H1 (cell line): ENCODE results near the gene MRPS25. TPM values are rescaled to one million over a fixed set of nuclear protein-coding genes. Genes with fewer than 3 reads are reported as not detected.
"Not testable (repeated sequence)": the region's sequence is repeated elsewhere in the genome, so short reads cannot be mapped to it uniquely, and the experiment has no call there.

Source experiments
- CTCF ChIA-PET: fragments of 300-600 bp; sonication (Branson Sonifier 250); formaldehyde crosslinking; loops from one replicate; lab custom pipeline; 2021; ENCODE audit not compliant: partially characterized antibody; lab: Charles Lee
- POLR2A ChIA-PET: fragments of 300-600 bp; sonication (Branson Sonifier 250); formaldehyde crosslinking; loops from one replicate; lab custom pipeline; 2021; ENCODE audit warnings: inconsistent platforms; ENCODE audit not compliant: partially characterized antibody; lab: Charles Lee
- DNase-seq, 2 experiments: peaks; one replicate each; pipeline versions ENCODE4 v3.0.0 to v3.0.0-alpha.2; 2010 to 2022; ENCODE audit warnings: low spot score in 2 of 2, low read depth in 1 of 2, mixed read lengths in 1 of 2
- FAIRE-seq: peaks from 2 replicates; lab custom pipeline; 2011; peaks lifted over from hg19 to GRCh38; lab: Jason Lieb, UNC
- H2AFZ ChIP-seq: 2 replicates; pipeline ENCODE4 v1.8.1; 2012; ENCODE audit warnings: low read length, inconsistent platforms
- H2AK5ac ChIP-seq: 2 replicates; pipeline ENCODE4 v1.6.1; 2013; ENCODE audit warnings: low read depth, low read length
- H2BK120ac ChIP-seq: replicated peaks from 2 replicates; pipeline ENCODE3; 2013; ENCODE audit warnings: low read depth, low read length, inconsistent platforms
- H2BK12ac ChIP-seq: 2 replicates; pipeline ENCODE4 v1.6.1; 2013; ENCODE audit warnings: low read depth, low read length
- H2BK15ac ChIP-seq: 2 replicates; pipeline ENCODE4 v1.6.1; 2013; ENCODE audit warnings: low read length
- H2BK20ac ChIP-seq: 2 replicates; pipeline ENCODE4 v1.6.1; 2013; ENCODE audit warnings: low read length
- H2BK5ac ChIP-seq: 2 replicates; pipeline ENCODE4 v1.6.1; 2013; ENCODE audit warnings: low read depth, low read length
- H3K14ac ChIP-seq: 2 replicates; pipeline ENCODE4 v1.6.1; 2013; ENCODE audit warnings: inconsistent platforms; ENCODE audit not compliant: insufficient read length
- H3K18ac ChIP-seq: 2 replicates; pipeline ENCODE4 v1.6.1; 2013; ENCODE audit warnings: low read length; ENCODE audit errors: extremely low read depth
- H3K23ac ChIP-seq: 2 replicates; pipeline ENCODE4 v1.6.1; 2013; ENCODE audit warnings: inconsistent platforms; ENCODE audit not compliant: insufficient read length
- H3K23me2 ChIP-seq: 2 replicates; pipeline ENCODE4 v1.6.1; 2013; ENCODE audit warnings: low read depth, low read length
- H3K27ac ChIP-seq: 2 replicates; pipeline ENCODE4 v1.6.1; 2011; ENCODE audit warnings: low read depth, low read length, inconsistent platforms
- H3K27me3 ChIP-seq, 4 experiments: replicated peaks in 1 of 4; 1 replicate in 1 of 4; 2 replicates in 3 of 4; pipeline versions ENCODE4 v1.6.1 to v1.8.1; 2011 to 2013; ENCODE audit warnings: low read length in 3 of 4, mild to moderate bottlenecking in 3 of 4, inconsistent platforms in 2 of 4, mixed read lengths in 2 of 4, moderate library complexity in 1 of 4; ENCODE audit not compliant: control insufficient read depth in 3 of 4, insufficient read depth in 3 of 4; ENCODE audit errors: extremely low read depth in 1 of 4
- H3K36me3 ChIP-seq, 4 experiments: 2 replicates each; pipeline versions ENCODE4 v1.6.1 to v1.8.1; 2011 to 2013; ENCODE audit warnings: mild to moderate bottlenecking in 4 of 4, low read length in 3 of 4, moderate library complexity in 2 of 4, control low read depth in 1 of 4, inconsistent platforms in 1 of 4; ENCODE audit not compliant: insufficient read depth in 4 of 4, control insufficient read depth in 2 of 4
- H3K4ac ChIP-seq: replicated peaks from 2 replicates; pipeline ENCODE3; 2013; ENCODE audit warnings: low read length, low read depth, mixed read lengths, inconsistent platforms; ENCODE audit not compliant: insufficient read length
- H3K4me1 ChIP-seq, 4 experiments: replicated peaks in 1 of 4; 1 replicate in 1 of 4; 2 replicates in 3 of 4; pipeline versions ENCODE4 v1.6.1 to v1.8.1; 2011 to 2013; ENCODE audit warnings: low read length in 3 of 4, inconsistent platforms in 2 of 4, mixed read lengths in 1 of 4; ENCODE audit not compliant: insufficient read depth in 4 of 4, control insufficient read depth in 3 of 4
- H3K4me2 ChIP-seq, 2 experiments: 2 replicates each; pipeline versions ENCODE4 v1.6.1 to v1.8.1; 2011 to 2013; ENCODE audit warnings: low read depth in 2 of 2, low read length in 2 of 2, control low read depth in 1 of 2, inconsistent platforms in 1 of 2, mild to moderate bottlenecking in 1 of 2; ENCODE audit not compliant: insufficient read depth in 1 of 2
- H3K4me3 ChIP-seq, 4 experiments: fragments of 200-600, 300-600 bp in 1 of 4; sonication (generic), shearing (Covaris generic), sonication (Bioruptor Twin) in 1 of 4; 2 replicates each; pipeline versions ENCODE4 v1.5.1 to v1.8.1; 2011 to 2016; ENCODE audit warnings: low read length in 4 of 4, low read depth in 3 of 4, control low read depth in 2 of 4, inconsistent platforms in 2 of 4, mild to moderate bottlenecking in 2 of 4, mixed read lengths in 1 of 4, moderate library complexity in 1 of 4; ENCODE audit not compliant: insufficient read depth in 2 of 4; ENCODE audit errors: extremely low read depth in 1 of 4
- H3K56ac ChIP-seq: replicated peaks from 2 replicates; pipeline ENCODE3; 2013; ENCODE audit warnings: low read depth, mild to moderate bottlenecking, mixed read lengths, low read length, inconsistent platforms; ENCODE audit not compliant: insufficient read length
- H3K79me1 ChIP-seq: 2 replicates; pipeline ENCODE4 v1.6.1; 2013; ENCODE audit warnings: low read depth, low read length, control low read depth
- H3K79me2 ChIP-seq, 2 experiments: 2 replicates each; pipeline versions ENCODE4 v1.6.1 to v1.8.1; 2012 to 2013; ENCODE audit warnings: low read length in 2 of 2, mild to moderate bottlenecking in 2 of 2, inconsistent platforms in 1 of 2; ENCODE audit not compliant: insufficient read depth in 2 of 2, control insufficient read depth in 1 of 2
- H3K9ac ChIP-seq, 4 experiments: replicated peaks in 1 of 4; 1 replicate in 1 of 4; 2 replicates in 3 of 4; pipeline versions ENCODE4 v1.6.1 to v1.8.1; 2011 to 2013; ENCODE audit warnings: low read depth in 3 of 4, low read length in 3 of 4, control low read depth in 2 of 4, mild to moderate bottlenecking in 2 of 4, moderate library complexity in 2 of 4, inconsistent platforms in 1 of 4; ENCODE audit errors: extremely low read depth in 1 of 4
- H3K9me3 ChIP-seq, 2 experiments: 2 replicates each; pipeline versions ENCODE4 v1.6.1 to v1.8.1; 2012 to 2013; ENCODE audit warnings: mild to moderate bottlenecking in 2 of 2, moderate library complexity in 2 of 2, control low read depth in 1 of 2, inconsistent platforms in 1 of 2, low read depth in 1 of 2, low read length in 1 of 2, mixed read lengths in 1 of 2; ENCODE audit not compliant: insufficient read depth in 2 of 2
- H4K20me1 ChIP-seq, 2 experiments: replicated peaks in 1 of 2; 2 replicates each; pipeline versions ENCODE3 to v1.8.1; 2011 to 2013; ENCODE audit warnings: inconsistent platforms in 2 of 2, low read length in 2 of 2, mild to moderate bottlenecking in 1 of 2; ENCODE audit not compliant: insufficient read depth in 2 of 2, control insufficient read depth in 1 of 2
- H4K5ac ChIP-seq: 2 replicates; pipeline ENCODE4 v1.6.1; 2013; ENCODE audit warnings: low read length, low read depth, mixed read lengths, inconsistent platforms; ENCODE audit not compliant: insufficient read length
- H4K8ac ChIP-seq: 2 replicates; pipeline ENCODE4 v1.8.0; 2013; ENCODE audit warnings: mild to moderate bottlenecking, moderate library complexity, low read length, inconsistent platforms; ENCODE audit not compliant: insufficient read depth; ENCODE audit errors: extremely low read depth
- H4K91ac ChIP-seq: replicated peaks from 2 replicates; pipeline ENCODE3; 2013; ENCODE audit warnings: low read length, mixed read lengths, inconsistent platforms; ENCODE audit not compliant: insufficient read length
- WGBS, 2 experiments: shearing (Covaris generic) in 1 of 2; methylation state at CpG; one replicate each; pipeline versions ENCODE4 v1.1.6 to v1.1.7; 2013 to 2015; ENCODE audit warnings: low lambda C conversion rate in 2 of 2, mixed read lengths in 2 of 2, inconsistent platforms in 1 of 2, low coverage in 1 of 2, missing lambda C conversion rate in 1 of 2; ENCODE audit not compliant: insufficient replicate concordance in 2 of 2, insufficient coverage in 1 of 2, insufficient read length in 1 of 2; ENCODE audit errors: extremely low coverage in 1 of 2, missing lambda C conversion rate in 1 of 2; 5-methylcytosine and 5-hydroxymethylcytosine counted together
- polyA plus RNA-seq, 7 experiments: library from polyadenylated mRNA; depleted of rRNA in 3 of 7; stranded (reverse) in 5 of 7; unstranded in 2 of 7; fragments of >200 nt in 5 of 7; fragments of 200-250 nt in 2 of 7; gene quantifications; 1 replicate in 5 of 7; 2 replicates in 1 of 7; 4 replicates in 1 of 7; pipeline versions ENCODE4 v1.2.1 to v1.2.3, GENCODE V29; 2011 to 2013; ENCODE audit warnings: missing spikeins in 2 of 7, mixed read lengths in 2 of 7
- total RNA-seq: library from RNA; stranded (reverse); fragmentation: NEBNext Ultra II Directional; extraction: Animal tissue kit (Norgen Biotek cat#: 25700); gene quantifications from 2 replicates; pipeline ENCODE4 v1.2.1, GENCODE V29; 2021

MRPS25 gene
- total and polyA plus RNA-seq, 2 of the 8 experiments (the other 6 are each of a cell fraction or from before 2014, with no cell fraction given), result 23.0 to 56.5 TPM

- H3K27me3 ChIP-seq, H3K4me2 ChIP-seq, H3K79me1 ChIP-seq, H3K36me3 ChIP-seq, H3K23ac ChIP-seq, H3K4me3 ChIP-seq, H2BK20ac ChIP-seq, H3K9ac ChIP-seq, H2BK120ac ChIP-seq, H3K23me2 ChIP-seq, H4K5ac ChIP-seq, H3K27ac ChIP-seq, H2BK15ac ChIP-seq, FAIRE-seq, H4K91ac ChIP-seq, H3K4ac ChIP-seq, H2AFZ ChIP-seq, H3K18ac ChIP-seq, H2AK5ac ChIP-seq, DNase-seq, H2BK5ac ChIP-seq, CTCF ChIA-PET, H2BK12ac ChIP-seq, H3K14ac ChIP-seq, H3K56ac ChIP-seq, H3K9me3 ChIP-seq, H3K4me1 ChIP-seq, H4K8ac ChIP-seq: not testable (repeated sequence)
- POLR2A ChIA-PET, result interaction anchor here (0.9 kb wide), 1 partner anchor 10 kb away, joined by 3 read pairs; no protein-coding TSS in a partner anchor
- Histone ChIP-seq H4K20me1 (peaks cover 2 to 12% of the 10 kb centered on the region in 2 experiments), H3K79me2 (peaks cover 0 to 70% of the 10 kb centered on the region in 2 experiments; a peak in 3 of 4 replicates)
- 80% methylated on average over 6 of the region's 6 CpGs; no CpG with 5 or more reads in 1 of the 2 experiments for WGBS, 2 experiments
These were observed 65.9 kb downstream of the MRPS25 start for GRCh38 chr3:14999182-14999581.

Other genes starting within 250 kb of the MRPS25 start
- gene FGD5, start 246.4 kb downstream of the MRPS25 start, total RNA-seq, result 14.3 and 15.3 TPM in 2 replicates
- 4.7 and 6.0 TPM in 2 replicates for gene FGD5, start 246.4 kb downstream of the MRPS25 start, polyA plus RNA-seq (2011; rRNA removed)
- 43.1 and 44.4 TPM in 2 replicates for gene NR2C2, start 117.7 kb downstream of the MRPS25 start, total RNA-seq
- gene NR2C2, start 117.7 kb downstream of the MRPS25 start, polyA plus RNA-seq (2011; rRNA removed), result 16.6 and 17.5 TPM in 2 replicates
- gene RBSN, start 33.8 kb upstream of the MRPS25 start, total RNA-seq, result 18.9 and 20.0 TPM in 2 replicates
- 5.6 and 5.9 TPM in 2 replicates for gene RBSN, start 33.8 kb upstream of the MRPS25 start, polyA plus RNA-seq (2011; rRNA removed)
- 13.0 and 13.2 TPM in 2 replicates for gene CAPN7, start 140.9 kb upstream of the MRPS25 start, total RNA-seq
- gene CAPN7, start 140.9 kb upstream of the MRPS25 start, polyA plus RNA-seq (2011; rRNA removed), result 5.3 and 6.1 TPM in 2 replicates